DMS79 treated with DMSO at 0.1 percent for 48 hours (cell line): ENCODE data around the gene DYNLT2B.
"Not testable (repeated sequence)": the region's sequence is repeated elsewhere in the genome, so short reads cannot be mapped to it uniquely, and the experiment has no call there.

ENCODE experiments used
- DNase-seq: peaks from one replicate; lab custom pipeline; 2025; lab: John Stamatoyannopoulos, UW

Gene DYNLT2B

GRCh38 chr3:196323691-196324090, 5.7 kb upstream of the DYNLT2B start:
- DNase-seq = no peak

GRCh38 chr3:196323016-196323415, 5.0 kb upstream of the DYNLT2B start:
- no peak for DNase-seq

DNA sequence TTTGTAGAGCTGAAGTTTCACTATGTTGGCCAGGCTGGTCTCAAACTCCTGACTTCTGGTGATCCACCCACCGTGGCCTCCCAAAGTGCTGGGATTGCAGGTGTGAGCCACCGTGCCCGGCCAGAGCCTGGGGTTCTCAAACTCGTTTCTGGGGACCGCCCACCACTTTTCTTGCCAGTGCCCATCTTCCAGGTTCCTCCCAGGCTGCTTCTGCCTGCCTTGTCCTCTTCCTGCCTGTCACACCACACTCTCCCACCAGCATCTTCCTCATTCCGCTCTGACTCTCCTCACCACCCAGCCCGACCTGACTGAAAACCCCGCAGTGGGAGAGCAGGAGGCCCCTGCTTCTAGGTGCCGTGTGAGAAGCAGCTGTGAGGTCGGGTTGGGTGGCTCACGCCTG, 3.1 kb upstream of the DYNLT2B start:
- DNase-seq = no peak

GRCh38 chr3:196320137-196320536, 2.1 kb upstream of the DYNLT2B start:
- DNase-seq = peak; percentile 25

- not testable (repeated sequence) for DNase-seq
Observed at GRCh38 chr3:196316799-196317686, 997 bp downstream of the DYNLT2B start.

DNA sequence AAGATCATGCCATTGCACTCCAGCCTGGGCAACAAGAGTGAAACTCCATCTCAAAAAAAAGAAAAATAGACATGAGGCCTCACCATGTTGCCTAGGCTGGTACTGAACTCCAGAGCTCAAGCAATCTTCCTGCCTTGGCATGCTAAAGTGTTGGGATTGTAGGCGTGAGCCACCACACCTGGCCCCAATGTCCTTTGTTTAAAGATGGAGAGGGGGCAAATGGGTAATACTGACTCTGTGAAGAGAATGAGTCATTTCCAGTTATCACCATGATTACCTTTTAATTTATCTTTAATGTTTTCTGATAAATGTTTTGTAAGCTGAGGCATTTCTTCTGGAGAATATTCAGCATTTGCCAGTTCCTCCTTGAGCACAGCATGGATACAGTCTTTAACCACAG, 2.2 kb downstream of the DYNLT2B start:
- DNase-seq = no peak

DNA sequence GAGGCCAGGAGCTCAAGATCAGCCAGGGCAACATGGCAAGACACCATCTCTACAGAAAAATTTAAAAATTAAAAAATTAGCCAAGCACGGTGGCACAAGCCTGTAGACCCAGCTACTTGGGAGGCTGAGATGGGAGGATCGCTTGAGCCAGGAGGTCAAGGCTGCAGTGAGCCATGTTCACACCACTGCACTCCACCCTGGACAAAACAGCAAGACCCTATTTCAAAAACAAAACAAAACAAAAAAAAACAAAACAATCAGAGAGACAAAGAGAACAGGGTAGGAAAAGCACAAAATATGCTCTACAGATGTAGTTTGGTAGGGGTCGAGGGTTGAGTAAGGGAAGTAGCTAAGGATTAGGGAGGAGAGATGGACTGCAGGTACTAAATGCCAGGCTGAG, 3.4 kb downstream of the DYNLT2B start:
- DNase-seq = no peak

- DNase-seq = not testable (repeated sequence)
Observed at GRCh38 chr3:196314086-196314485, 4.0 kb downstream of the DYNLT2B start.

DNA sequence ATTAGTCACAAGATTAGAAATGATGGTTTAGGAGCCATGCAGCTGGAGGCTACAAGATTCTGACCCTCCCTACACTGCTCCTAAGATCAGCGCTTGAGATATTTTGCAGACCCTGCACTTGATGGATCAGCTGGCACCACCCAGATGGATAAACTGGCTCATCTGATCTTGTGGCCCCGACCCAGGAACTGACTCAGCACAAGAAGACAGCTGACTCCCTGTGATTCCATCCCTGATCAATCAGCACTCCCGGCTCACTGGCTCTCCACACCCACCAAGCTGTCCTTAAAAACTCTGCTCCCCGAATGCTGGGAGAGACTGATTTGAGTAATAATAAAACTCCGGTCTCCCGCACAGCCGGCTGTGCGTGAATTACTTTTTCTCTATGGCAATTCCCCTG, 15.1 kb downstream of the DYNLT2B start:
- not testable (repeated sequence) for DNase-seq

- not testable (repeated sequence) for DNase-seq
Observed at GRCh38 chr3:196302551-196302950, 15.5 kb downstream of the DYNLT2B start.

GRCh38 chr3:196298521-196298920, 19.5 kb downstream of the DYNLT2B start:
- DNase-seq = no peak

DNA sequence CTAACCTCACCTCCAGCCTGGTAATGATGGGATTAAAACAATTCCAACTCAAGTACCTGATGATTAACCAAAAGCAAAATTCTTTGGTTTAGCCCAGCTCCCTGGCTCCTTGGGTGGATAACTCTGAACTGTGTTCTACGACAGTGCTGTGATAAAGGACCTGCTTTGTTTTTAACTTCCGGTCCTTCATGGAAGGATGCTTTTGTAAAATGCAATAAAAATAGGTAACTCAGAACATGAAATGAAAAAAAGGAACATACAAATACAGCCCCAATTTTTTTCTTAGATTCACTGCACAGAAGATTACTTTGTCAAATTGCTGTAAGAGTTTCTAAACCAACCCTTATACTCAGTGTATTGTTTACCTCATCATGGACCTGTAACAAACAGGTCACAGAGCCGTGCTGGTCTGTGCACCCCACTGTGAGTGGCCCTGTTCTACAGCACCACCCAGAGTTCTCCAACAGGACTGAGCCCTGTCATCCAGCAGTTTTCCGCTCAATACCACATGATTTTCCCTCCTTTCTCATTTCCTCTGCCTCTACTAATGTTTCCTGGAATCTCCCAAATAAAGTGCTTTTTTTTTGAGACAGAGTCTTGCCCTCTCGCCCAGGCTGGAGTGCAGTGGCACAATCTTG, 25.6 kb downstream of the DYNLT2B start:
- DNase-seq = no peak

- DNase-seq = peak; percentile 64
Observed at GRCh38 chr3:196288141-196288460, 29.9 kb downstream of the DYNLT2B start.

DNA sequence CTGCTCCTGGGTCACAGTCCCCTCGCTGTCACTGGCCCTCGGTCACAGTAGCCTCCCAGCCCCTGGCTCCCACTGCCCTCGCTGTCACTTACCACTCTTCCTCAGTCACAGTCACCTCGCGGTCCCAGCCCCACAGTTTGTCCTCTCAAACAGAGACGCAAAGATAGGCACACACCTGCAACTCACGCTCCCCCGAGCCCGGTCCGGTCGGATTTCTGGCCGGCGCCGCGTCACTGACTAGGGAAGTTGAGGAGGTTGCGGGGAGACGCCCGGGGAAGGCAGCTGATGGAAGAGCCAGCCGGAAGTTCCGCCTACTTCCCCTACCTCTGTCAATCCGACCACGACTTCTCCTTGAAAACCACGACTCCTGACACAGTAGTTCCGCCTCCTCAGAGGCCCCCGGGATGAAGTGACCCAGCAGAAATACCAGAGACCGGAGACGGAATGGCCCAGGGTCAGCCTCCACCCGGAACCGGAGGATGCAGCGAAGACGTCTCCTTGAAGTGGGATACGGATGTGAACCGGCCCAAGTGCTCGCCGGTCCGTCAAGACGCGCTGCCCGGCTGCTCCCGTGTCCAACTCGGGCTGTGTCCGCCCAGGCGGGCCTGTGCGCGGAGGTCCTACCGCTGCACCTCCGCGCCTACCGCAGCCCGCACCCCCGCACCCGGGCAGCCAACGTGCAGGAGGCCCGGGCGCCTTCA, 30.4 kb downstream of the DYNLT2B start, which contains the start of gene PCYT1A:
TSS of gene PCYT1A (minus strand) at position 287 of the 701 bp plus-strand sequence. CDS start 17,195 bp downstream, outside the sequence.
- DNase-seq = peak; percentile 98

DNA sequence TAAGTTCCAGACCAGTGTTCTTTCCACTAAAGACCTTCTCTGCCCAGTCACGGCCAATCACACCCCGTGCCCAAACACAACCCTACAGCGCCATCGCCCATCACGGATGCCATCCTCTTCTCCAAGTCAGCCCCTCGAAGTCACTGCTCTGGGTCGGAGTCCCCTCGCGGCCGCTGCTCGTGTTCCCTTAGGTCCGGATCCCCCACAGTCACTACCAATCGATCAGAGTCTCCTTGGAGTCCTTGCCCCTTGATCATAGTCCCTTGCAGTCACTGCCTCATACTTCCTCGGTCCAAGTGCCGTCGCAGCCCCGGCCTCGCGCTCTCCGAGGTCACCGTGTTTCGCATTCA, 31.0 kb downstream of the DYNLT2B start:
- no peak for DNase-seq

GRCh38 chr3:196284396-196284795, 33.6 kb downstream of the DYNLT2B start:
- no peak for DNase-seq

DNA sequence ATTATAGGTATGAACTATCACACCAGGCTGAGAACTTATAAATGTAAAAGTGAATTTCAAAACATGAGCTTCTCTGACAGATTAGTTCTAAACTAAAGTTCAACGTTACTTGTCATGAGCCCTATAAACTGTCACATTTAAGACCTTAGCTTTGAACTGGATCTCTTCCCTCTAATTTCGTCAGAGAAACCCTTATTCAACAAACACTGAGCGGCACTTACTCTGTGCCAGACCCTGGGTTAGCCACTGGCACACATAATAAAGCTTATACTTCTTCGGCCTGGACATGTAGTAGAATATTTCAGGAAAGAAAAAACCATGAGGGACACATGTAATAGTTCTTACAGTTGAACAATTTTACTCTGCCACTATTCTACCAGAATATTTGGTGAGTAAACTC, 36.1 kb downstream of the DYNLT2B start:
- no peak for DNase-seq

- DNase-seq = no peak
Observed at GRCh38 chr3:196280689-196281440, 37.2 kb downstream of the DYNLT2B start.

DNA sequence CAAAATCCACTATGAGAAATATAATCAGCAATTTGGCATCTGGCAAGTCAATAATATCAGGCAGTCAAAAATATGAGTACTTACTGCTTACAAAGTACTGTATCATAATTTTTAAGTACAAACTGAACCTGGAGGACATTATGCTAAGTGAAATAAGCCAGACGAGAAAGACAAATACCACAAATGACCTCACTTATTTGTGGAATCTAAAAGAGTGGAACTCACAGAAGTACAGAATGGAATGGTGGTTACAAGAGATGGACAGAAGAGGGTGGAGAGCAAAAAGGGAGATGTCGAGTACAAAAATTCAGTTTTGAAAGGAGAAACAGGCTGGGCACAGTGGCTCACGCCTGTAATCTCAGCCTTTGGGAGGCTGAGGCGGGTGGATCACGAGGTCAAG, 42.9 kb downstream of the DYNLT2B start:
- no peak for DNase-seq

GRCh38 chr3:196274585-196274984, 43.5 kb downstream of the DYNLT2B start:
- no peak for DNase-seq

- DNase-seq = no peak
Observed at GRCh38 chr3:196273655-196274054, 44.4 kb downstream of the DYNLT2B start.

- DNase-seq = no peak
Observed at GRCh38 chr3:196272826-196273225, 45.2 kb downstream of the DYNLT2B start.
